Measurements from ENCODE around the gene CDK5R1.

- TF ChIP-seq EZH2 (IDR thresholded peaks at IDR 0.05; ENCODE audit: insufficient read depth, poor library complexity, severe bottlenecking), result no peak
- TF ChIP-seq EZH2phosphoT487 (IDR thresholded peaks at IDR 0.05; ENCODE audit: insufficient read depth, low read depth), result no peak
These were observed 42.8 kb downstream of the CDK5R1 start for GRCh38 chr17:32529604-32530003.
